Endothelial cell of umbilical vein (primary cell): ENCODE measurements around the gene SMIM20. TPM values are rescaled to one million over a fixed set of nuclear protein-coding genes. Genes with fewer than 3 reads are reported as not detected.

ENCODE experiments used
- BruUV-seq: library from RNA; stranded (reverse); fragments of 400-500 nt; replicated peaks from 2 replicates; lab custom pipeline; 2021; lab: Mats Ljungman, UMichigan
- CTCF ChIA-PET: fragments of 300-600, 350-600 bp; sonication (Branson Sonifier 250); formaldehyde crosslinking; loops from one replicate; lab custom pipeline; 2021; ENCODE audit warnings: antibody characterized with exemption, inconsistent platforms; lab: Charles Lee
- POLR2A ChIA-PET: fragments of 300-600, 350-600 bp; sonication (Branson Sonifier 250); formaldehyde crosslinking; loops from one replicate; lab custom pipeline; 2021; ENCODE audit warnings: antibody characterized with exemption, inconsistent platforms; lab: Charles Lee
- DNase-seq: peaks from one replicate; pipeline ENCODE4 v3.0.0-alpha.2; 2011; ENCODE audit warnings: low read depth, low spot score
- FAIRE-seq: peaks from 2 replicates; lab custom pipeline; 2011; peaks lifted over from hg19 to GRCh38; lab: Jason Lieb, UNC
- H2AFZ ChIP-seq: 2 replicates; pipeline ENCODE4 v1.6.0; 2012; ENCODE audit warnings: low read depth, low read length, control low read depth, inconsistent platforms
- H3K27ac ChIP-seq: 2 replicates; pipeline ENCODE4 v1.5.1; 2011; ENCODE audit warnings: low read depth, mild to moderate bottlenecking, control low read depth, low read length, moderate library complexity; ENCODE audit not compliant: insufficient read depth
- H3K27me3 ChIP-seq, 2 experiments: 2 replicates each; pipeline versions ENCODE4 v1.6.0 to v1.6.1; 2011; ENCODE audit warnings: low read length in 2 of 2, mixed read lengths in 1 of 2; ENCODE audit not compliant: control insufficient read depth in 2 of 2, insufficient read depth in 2 of 2
- H3K36me3 ChIP-seq, 2 experiments: 2 replicates in 1 of 2; 3 replicates in 1 of 2; pipeline ENCODE4 v1.5.1; 2011; ENCODE audit warnings: low read length in 2 of 2, mild to moderate bottlenecking in 1 of 2, moderate library complexity in 1 of 2; ENCODE audit not compliant: control insufficient read depth in 2 of 2, insufficient read depth in 2 of 2; ENCODE audit errors: extremely low read depth in 1 of 2
- H3K4me1 ChIP-seq: 3 replicates; pipeline ENCODE4 v1.5.1; 2011; ENCODE audit warnings: mild to moderate bottlenecking, low read length; ENCODE audit not compliant: control insufficient read depth, insufficient read depth; ENCODE audit errors: extremely low read depth
- H3K4me2 ChIP-seq: 2 replicates; pipeline ENCODE4 v1.6.1; 2011; ENCODE audit warnings: low read length, control low read depth, mixed read lengths; ENCODE audit not compliant: insufficient read depth
- H3K4me3 ChIP-seq, 3 experiments: fragments of 200-600 bp in 1 of 3; sonication (generic), shearing (Covaris generic) in 1 of 3; replicated peaks in 1 of 3; 2 replicates each; pipeline ENCODE4 v1.5.1; 2011 to 2016; ENCODE audit warnings: control low read depth in 3 of 3, low read length in 3 of 3, mild to moderate bottlenecking in 2 of 3, inconsistent platforms in 1 of 3, low read depth in 1 of 3, moderate library complexity in 1 of 3; ENCODE audit not compliant: insufficient read depth in 1 of 3
- H3K79me2 ChIP-seq: 2 replicates; pipeline ENCODE4 v1.6.0; 2012; ENCODE audit warnings: low read length, inconsistent platforms; ENCODE audit not compliant: control insufficient read depth, insufficient read depth
- H3K9ac ChIP-seq: replicated peaks from 2 replicates; pipeline ENCODE3; 2011; ENCODE audit warnings: low read length, control low read depth; ENCODE audit not compliant: insufficient read depth; ENCODE audit errors: extremely low read depth
- H3K9me1 ChIP-seq: replicated peaks from 3 replicates; pipeline ENCODE4 v1.6.0; 2011; ENCODE audit warnings: mild to moderate bottlenecking, low read length; ENCODE audit not compliant: control insufficient read depth, insufficient read depth; ENCODE audit errors: extremely low read depth
- H3K9me3 ChIP-seq: replicated peaks from 2 replicates; pipeline ENCODE4 v1.5.1; 2012; ENCODE audit warnings: low read length, inconsistent platforms; ENCODE audit not compliant: control insufficient read depth, insufficient read depth
- H4K20me1 ChIP-seq: replicated peaks from 2 replicates; pipeline ENCODE3; 2011; ENCODE audit warnings: mild to moderate bottlenecking, low read length; ENCODE audit not compliant: control insufficient read depth, insufficient read depth; ENCODE audit errors: extremely low read depth
- CTCF ChIP-seq, 2 donors: IDR thresholded peaks; 1 replicate in 1 of 2; 2 replicates in 1 of 2; pipeline ENCODE4 v1.5.1; 2011; ENCODE audit warnings: low read length in 2 of 2, mild to moderate bottlenecking in 2 of 2, moderate library complexity in 2 of 2, control low read depth in 1 of 2, inconsistent platforms in 1 of 2, low read depth in 1 of 2; ENCODE audit not compliant: insufficient read depth in 1 of 2; ENCODE audit errors: extremely low read depth in 1 of 2
- EZH2 ChIP-seq: IDR thresholded peaks from 2 replicates; pipeline ENCODE4 v1.6.1; 2012; ENCODE audit warnings: borderline replicate concordance, low read depth, mild to moderate bottlenecking, moderate library complexity, low read length, inconsistent platforms; ENCODE audit not compliant: severe bottlenecking
- FOS ChIP-seq: IDR thresholded peaks from 2 replicates; pipeline ENCODE4 v1.6.1; 2011; ENCODE audit warnings: mild to moderate bottlenecking, low read length, moderate library complexity, borderline replicate concordance; ENCODE audit not compliant: insufficient read depth
- GATA2 ChIP-seq: IDR thresholded peaks from 2 replicates; pipeline ENCODE4 v1.7.0; 2011; ENCODE audit warnings: low read depth, mild to moderate bottlenecking, moderate library complexity, mixed read lengths, low read length; ENCODE audit not compliant: insufficient read length, insufficient read depth
- MAX ChIP-seq: IDR thresholded peaks from 2 replicates; pipeline ENCODE4 v1.6.1; 2011; ENCODE audit not compliant: insufficient read depth, insufficient read length
- MYC ChIP-seq: IDR thresholded peaks from one replicate; pipeline ENCODE4 v1.6.1; 2011; ENCODE audit warnings: mild to moderate bottlenecking, low read depth, low read length
- POLR2A ChIP-seq: IDR thresholded peaks from 2 replicates; pipeline ENCODE4 v1.6.1; 2012; ENCODE audit warnings: low read depth, mild to moderate bottlenecking, control low read depth, low read length
- dilution Hi-C: fragments of 300-500 bp; cut with MboI; formaldehyde crosslinking; loops from one replicate; pipeline ENCODE4 v1.15.0; 2019; ENCODE audit warnings: low sequenced_read_pairs; ENCODE audit not compliant: extremely low pct_ligation_motif_present
- intact Hi-C: fragments of 100-400 bp; cut with micrococcal nuclease; formaldehyde crosslinking; loops from one replicate; pipeline ENCODE4 v1.10.0; 2022
- polyA plus RNA-seq, 4 experiments: library from polyadenylated mRNA; depleted of rRNA in 3 of 4; stranded (reverse) in 3 of 4; unstranded in 1 of 4; fragments of >200 nt; gene quantifications; 2 replicates each; pipeline versions ENCODE4 v1.2.1 to v1.2.3, GENCODE V29; 2011 to 2012; ENCODE audit warnings: missing spikeins in 1 of 4
- total RNA-seq: library from RNA; stranded (reverse); gene quantifications from 2 replicates; pipeline ENCODE4 v1.2.3, GENCODE V29; 2021

The SMIM20 gene
- total and polyA plus RNA-seq, 2 donors (not counting 3 experiments of a cell fraction or from before 2014, with no cell fraction given): 10.2 to 19.2 TPM

GRCh38 chr4:25949994-25950393 lies 36.0 kb downstream of the SMIM20 start:
- Histone ChIP-seq H4K20me1 (no peaks in the 10 kb centered on the region), H3K9ac (no peak overlapping the region), H2AFZ (no peak overlapping the region), H3K4me1 (no peaks in the 10 kb centered on the region), H3K27me3 (peaks cover 2 to 15% of the 10 kb centered on the region in 2 experiments), H3K9me1 (no peaks in the 10 kb centered on the region), H3K36me3 (no peaks in the 10 kb centered on the region), H3K79me2 (no peaks in the 10 kb centered on the region), H3K27ac (no peak overlapping the region), H3K4me2 (no peak overlapping the region), H3K4me3 (no peak overlapping the region), H3K9me3 (no peaks in the 10 kb centered on the region)
- no TSS peak for BruUV-seq
- FAIRE-seq (no peak), DNase-seq (no peak)
- POLR2A ChIA-PET: no interaction called here
- dilution Hi-C loops (no loop called here), intact Hi-C loops (no loop called here)
- CTCF ChIA-PET: no interaction called here
- no peak for TF ChIP-seq CTCF (IDR thresholded peaks at IDR 0.05; ENCODE audit: extremely low read depth in 1 of 2, insufficient read depth in 1 of 2, low read depth in 1 of 2, low read length in 2 of 2)
- TF ChIP-seq GATA2: no peak
- TF ChIP-seq POLR2A: no peak
- no peak for TF ChIP-seq FOS
- TF ChIP-seq MAX: no peak
- TF ChIP-seq MYC: no peak
- TF ChIP-seq EZH2: no peak
